Measurements from ENCODE around the gene HINT3. TPM values are rescaled to one million over a fixed set of nuclear protein-coding genes. Genes with fewer than 3 reads are reported as not detected.

Gene HINT3
- total and polyA plus RNA-seq, 2 of the 13 experiments (the other 11 are each of a cell fraction or from before 2014, with no cell fraction given), result 3.1 to 22.8 TPM

DNA sequence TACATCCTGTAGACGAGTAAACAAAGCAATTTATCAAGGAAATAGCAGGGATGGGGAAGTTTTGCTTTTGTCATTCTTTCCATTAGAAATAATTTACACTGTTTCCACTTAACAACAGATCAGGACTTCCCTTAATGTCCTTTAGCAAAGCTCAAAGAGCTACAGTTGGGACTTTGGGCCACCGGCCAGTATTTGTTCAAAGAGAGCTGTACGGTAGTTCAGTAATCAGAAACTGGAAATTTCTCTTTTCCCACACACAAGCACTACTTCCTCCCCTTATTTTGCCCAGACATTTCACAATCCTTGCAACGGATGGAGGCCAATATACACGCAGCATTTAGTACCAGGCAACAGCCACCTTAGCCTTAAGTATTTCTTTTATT lies 12.1 kb upstream of the HINT3 start (continued):
- peak; percentile 81; the same call in 1 of the 2 replicates for TF ChIP-seq ZBED4 (CRISPR knock-in tag; IDR thresholded peaks at IDR 0.05; ENCODE audit: borderline replicate concordance)
- TF ChIP-seq KLF16 (CRISPR knock-in tag; IDR thresholded peaks at IDR 0.05), result peak in 1 of 2 experiments; percentile 47; a peak in 1 of 4 replicates
- TF ChIP-seq ZNF12 (CRISPR knock-in tag; IDR thresholded peaks at IDR 0.05), result peak; percentile 56; the same call in 1 of the 2 replicates
- peak; percentile 50; the same call in 1 of the 2 replicates for TF ChIP-seq RBFOX2 (IDR thresholded peaks at IDR 0.05; ENCODE audit: low read depth, low read length)
- no peak for TF ChIP-seq MLLT10 (CRISPR knock-in tag; IDR thresholded peaks at IDR 0.05)
- TF ChIP-seq, protein P1, sequence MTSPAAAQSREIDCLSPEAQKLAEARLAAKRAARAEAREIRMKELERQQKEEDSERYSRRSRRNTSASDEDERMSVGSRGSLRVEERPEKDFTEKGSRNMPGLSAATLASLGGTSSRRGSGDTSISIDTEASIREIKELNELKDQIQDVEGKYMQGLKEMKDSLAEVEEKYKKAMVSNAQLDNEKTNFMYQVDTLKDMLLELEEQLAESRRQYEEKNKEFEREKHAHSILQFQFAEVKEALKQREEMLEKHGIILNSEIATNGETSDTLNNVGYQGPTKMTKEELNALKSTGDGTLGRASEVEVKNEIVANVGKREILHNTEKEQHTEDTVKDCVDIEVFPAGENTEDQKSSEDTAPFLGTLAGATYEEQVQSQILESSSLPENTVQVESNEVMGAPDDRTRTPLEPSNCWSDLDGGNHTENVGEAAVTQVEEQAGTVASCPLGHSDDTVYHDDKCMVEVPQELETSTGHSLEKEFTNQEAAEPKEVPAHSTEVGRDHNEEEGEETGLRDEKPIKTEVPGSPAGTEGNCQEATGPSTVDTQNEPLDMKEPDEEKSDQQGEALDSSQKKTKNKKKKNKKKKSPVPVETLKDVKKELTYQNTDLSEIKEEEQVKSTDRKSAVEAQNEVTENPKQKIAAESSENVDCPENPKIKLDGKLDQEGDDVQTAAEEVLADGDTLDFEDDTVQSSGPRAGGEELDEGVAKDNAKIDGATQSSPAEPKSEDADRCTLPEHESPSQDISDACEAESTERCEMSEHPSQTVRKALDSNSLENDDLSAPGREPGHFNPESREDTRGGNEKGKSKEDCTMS (CRISPR knock-in tag; conservative IDR thresholded peaks at IDR 0.05), result no peak
- peak; percentile 95 for TF ChIP-seq IKZF5 (CRISPR knock-in tag; IDR thresholded peaks at IDR 0.05)
- TF ChIP-seq PAX8 (CRISPR knock-in tag; IDR thresholded peaks at IDR 0.05; ENCODE audit: borderline replicate concordance), result no peak
- no peak for TF ChIP-seq ZNF639 (CRISPR knock-in tag; conservative IDR thresholded peaks at IDR 0.05)
- peak; percentile 47 for TF ChIP-seq HNF1A (IDR thresholded peaks at IDR 0.05; ENCODE audit: low read depth)
- peak; percentile 37; the same call in 1 of the 2 replicates for TF ChIP-seq HNF1A (CRISPR knock-in tag; IDR thresholded peaks at IDR 0.05; ENCODE audit: borderline replicate concordance)
- no peak for TF ChIP-seq FUBP1 (CRISPR knock-in tag; IDR thresholded peaks at IDR 0.05; ENCODE audit: borderline replicate concordance)
- no peak for TF ChIP-seq MYNN (CRISPR knock-in tag; IDR thresholded peaks at IDR 0.05; ENCODE audit: low read depth)
